B cell (primary cell): Measurements from ENCODE around the gene ORAI2. TPM values are rescaled to one million over a fixed set of nuclear protein-coding genes. Genes with fewer than 3 reads are reported as not detected.

ENCODE experiments used
- ATAC-seq: fragments of 200-7000 bp; cut with Tn5 transposase; one replicate; pipeline ENCODE4 v1.10.0; 2021; ENCODE audit warnings: low read depth, mild to moderate bottlenecking, moderate number of reproducible peaks, moderate library complexity
- CTCF ChIA-PET: fragments of 350-600 bp; sonication (Branson Sonifier 250); formaldehyde crosslinking; loops from one replicate; lab custom pipeline; 2021; ENCODE audit warnings: antibody characterized with exemption, inconsistent platforms; lab: Charles Lee
- POLR2A ChIA-PET: fragments of 350-600 bp; sonication (Branson Sonifier 250); formaldehyde crosslinking; loops from one replicate; lab custom pipeline; 2021; ENCODE audit warnings: antibody characterized with exemption; lab: Charles Lee
- DNase-seq: peaks from one replicate; pipeline ENCODE4 v3.0.0; 2013
- H2AFZ ChIP-seq: 2 replicates; pipeline ENCODE4 v1.6.1; 2012; ENCODE audit warnings: mild to moderate bottlenecking, low read depth, low read length; ENCODE audit not compliant: insufficient read depth, poor library complexity, severe bottlenecking
- H3K27ac ChIP-seq, 2 donors: 1 replicate in 1 of 2; 2 replicates in 1 of 2; pipeline ENCODE4 v1.5.1; 2012 to 2013; ENCODE audit warnings: low read length in 2 of 2, mild to moderate bottlenecking in 2 of 2, moderate library complexity in 1 of 2
- H3K27me3 ChIP-seq, 4 experiments: fragments of 200-600 bp in 1 of 4; sonication (generic) in 1 of 4; replicated peaks in 1 of 4; 1 replicate in 2 of 4; 2 replicates in 2 of 4; pipeline versions ENCODE4 v1.6.1 to v1.7.0; 2013 to 2016; ENCODE audit warnings: low read length in 3 of 4, mild to moderate bottlenecking in 2 of 4, mixed read lengths in 1 of 4, moderate library complexity in 1 of 4; ENCODE audit not compliant: insufficient read depth in 4 of 4, control insufficient read depth in 3 of 4; ENCODE audit errors: control extremely low read depth in 1 of 4
- H3K36me3 ChIP-seq, 2 experiments: replicated peaks in 1 of 2; 1 replicate in 1 of 2; 2 replicates in 1 of 2; pipeline versions ENCODE4 v1.6.1 to v1.7.1; 2013; ENCODE audit warnings: low read length in 1 of 2; ENCODE audit not compliant: insufficient read depth in 2 of 2, control insufficient read depth in 1 of 2; ENCODE audit errors: control extremely low read depth in 1 of 2, extremely low read depth in 1 of 2
- H3K4me1 ChIP-seq, 2 donors: fragments of 200-600 bp in 1 of 2; sonication (generic) in 1 of 2; 1 replicate in 1 of 2; 2 replicates in 1 of 2; pipeline versions ENCODE4 v1.5.1 to v1.6.1; 2013 to 2017; ENCODE audit warnings: low read length in 2 of 2; ENCODE audit not compliant: control insufficient read depth in 2 of 2, insufficient read depth in 2 of 2
- H3K4me2 ChIP-seq: replicated peaks from 2 replicates; pipeline ENCODE3; 2012; ENCODE audit warnings: mild to moderate bottlenecking, low read depth, low read length; ENCODE audit not compliant: poor library complexity, severe bottlenecking
- H3K4me3 ChIP-seq, 5 experiments: fragments of 200-600 bp in 1 of 5; sonication (generic) in 1 of 5; 1 replicate in 3 of 5; 2 replicates in 2 of 5; pipeline versions ENCODE4 v1.5.1 to v1.7.0; 2011 to 2016; ENCODE audit warnings: low read length in 4 of 5, mild to moderate bottlenecking in 4 of 5, low read depth in 2 of 5, control low read depth in 1 of 5, moderate library complexity in 1 of 5; ENCODE audit not compliant: insufficient read depth in 1 of 5; ENCODE audit errors: control extremely low read depth in 1 of 5, extremely low read depth in 1 of 5
- H3K79me2 ChIP-seq: fragments of 200-600 bp; sonication (generic); one replicate; pipeline ENCODE4 v1.6.0; 2016; ENCODE audit warnings: low read length; ENCODE audit not compliant: control insufficient read depth, insufficient read depth
- H3K9ac ChIP-seq: fragments of 200-600 bp; sonication (generic); 2 replicates; pipeline ENCODE4 v1.6.1; 2017; ENCODE audit warnings: mild to moderate bottlenecking, low read length, moderate library complexity
- H3K9me3 ChIP-seq, 3 donors: one replicate each; pipeline versions ENCODE4 v1.6.1 to v1.7.1; 2013; ENCODE audit warnings: low read length in 2 of 3; ENCODE audit not compliant: control insufficient read depth in 2 of 3, insufficient read depth in 1 of 3; ENCODE audit errors: control extremely low read depth in 1 of 3
- H4K20me1 ChIP-seq: 2 replicates; pipeline ENCODE4 v1.6.0; 2012; ENCODE audit warnings: mild to moderate bottlenecking, low read length; ENCODE audit not compliant: insufficient read depth, control insufficient read depth, poor library complexity, severe bottlenecking
- H3K27ac Mint-ChIP-seq: one replicate; pipeline ENCODE4 v1.8.0; 2021; ENCODE audit warnings: mixed read lengths
- H3K27me3 Mint-ChIP-seq: one replicate; pipeline ENCODE4 v1.8.0; 2021; ENCODE audit warnings: mixed read lengths
- H3K4me1 Mint-ChIP-seq: one replicate; pipeline ENCODE4 v1.8.0; 2021; ENCODE audit warnings: mixed read lengths
- H3K4me3 Mint-ChIP-seq: one replicate; pipeline ENCODE4 v1.8.0; 2021; ENCODE audit warnings: mixed read lengths
- H3K9me3 Mint-ChIP-seq: one replicate; pipeline ENCODE4 v1.8.0; 2022; ENCODE audit warnings: mixed read lengths; ENCODE audit not compliant: insufficient read depth
- CTCF ChIP-seq: fragments of 200-600 bp; IDR thresholded peaks from one replicate; pipeline ENCODE4 v1.8.0; 2022; ENCODE audit warnings: antibody characterized with exemption, mild to moderate bottlenecking
- WGBS: methylation state at CpG from one replicate; pipeline ENCODE4 v1.1.5; 2013; ENCODE audit warnings: missing lambda C conversion rate; ENCODE audit not compliant: insufficient coverage; 5-methylcytosine and 5-hydroxymethylcytosine counted together
- intact Hi-C: fragments of 100-400 bp; cut with micrococcal nuclease; formaldehyde crosslinking; loops from one replicate; pipeline ENCODE4 v1.10.0; 2022
- polyA plus RNA-seq: library from polyadenylated mRNA; depleted of rRNA; stranded (reverse); fragments of >200 nt; gene quantifications from 2 replicates; pipeline ENCODE4 v1.2.3, GENCODE V29; 2012
- total RNA-seq, 2 donors: library from RNA; stranded (reverse); fragments of 120-200 nt in 1 of 2; gene quantifications; 1 replicate in 1 of 2; 2 replicates in 1 of 2; pipeline versions ENCODE4 v1.2.3 to v1.2.4, GENCODE V29; 2013 to 2022

Gene ORAI2
- total and polyA plus RNA-seq, 2 donors (not counting 1 experiment from before 2014, with no cell fraction given) = 177 to 450 TPM

- no peak for DNase-seq
- H3K27ac ChIP-seq = peak overlapping the region; percentile 57 to 64
These were observed 24.0 kb upstream of the ORAI2 start for GRCh38 chr7:102409340-102409739.

More at GRCh38 chr7:102409340-102409739, 24.0 kb upstream of the ORAI2 start:
- H3K9ac ChIP-seq = no peak overlapping the region
- H3K27me3 ChIP-seq = no peaks in the 10 kb centered on the region
- intact Hi-C loops = no loop called here
- H3K79me2 ChIP-seq = peaks cover 54% of the 10 kb centered on the region
- TF ChIP-seq CTCF = no peak
- 100% methylated on average over 2 of the region's 4 CpGs for WGBS
- H3K4me3 ChIP-seq = no peak overlapping the region
- no peak overlapping the region for H2AFZ ChIP-seq
- Mint-ChIP-seq H3K4me3 (peak overlapping the region; percentile 30), H3K27ac (peak overlapping the region; percentile 15), H3K4me1 (peaks cover 60% of the 10 kb centered on the region), H3K27me3 (no peaks in the 10 kb centered on the region), H3K9me3 (peaks cover 8% of the 10 kb centered on the region)
- CTCF ChIA-PET = interaction anchor here (2.5 to 23.0 kb wide), 2 partner anchors 13 to 27 kb away, joined by 6 to 1182 read pairs; partner anchors contain the start of genes ORAI2 and PRKRIP1
- H4K20me1 ChIP-seq = peaks cover 2% of the 10 kb centered on the region
- H3K36me3 ChIP-seq = peaks cover 15 to 81% of the 10 kb centered on the region in 2 experiments
- peaks cover 0 to 8% (median 0%) of the 10 kb centered on the region in 3 donors for H3K9me3 ChIP-seq
- POLR2A ChIA-PET = interaction anchor here (1.1 to 7.5 kb wide), 6 partner anchors 17 to 39 kb away, joined by 5 to 69 read pairs (median 18); partner anchors contain the start of gene ORAI2
- no peak for ATAC-seq
- peaks cover 31 to 51% of the 10 kb centered on the region in 2 donors for H3K4me1 ChIP-seq
- peak overlapping the region; percentile 22 for H3K4me2 ChIP-seq
